Measurements from ENCODE around the gene LRP1.

LRP1 gene

GRCh38 chr12:57219205-57219992, 91.1 kb downstream of the LRP1 start:
- H3K27me3 Mint-ChIP-seq, result peaks cover 88 to 94% of the 10 kb centered on the region in 2 donors
- no peak for ATAC-seq (replicated peaks)
- no peak overlapping the region for H3K4me3 Mint-ChIP-seq
- peaks cover 19% of the 10 kb centered on the region for H3K36me3 Mint-ChIP-seq (ENCODE audit: insufficient read depth)
- H3K4me1 Mint-ChIP-seq (ENCODE audit: low read depth in 2 of 2), result peaks cover 43 to 55% of the 10 kb centered on the region in 2 donors
- no peaks in the 10 kb centered on the region for H3K9me3 Mint-ChIP-seq
- DNase-seq, result no peak
- H3K27ac Mint-ChIP-seq, result peak overlapping the region; percentile 35 to 41

- H3K4me1 Mint-ChIP-seq (ENCODE audit: low read depth in 2 of 2), result peaks cover 36 to 49% of the 10 kb centered on the region in 2 donors
- H3K36me3 Mint-ChIP-seq (ENCODE audit: insufficient read depth), result peaks cover 19% of the 10 kb centered on the region
- H3K9me3 Mint-ChIP-seq, result no peaks in the 10 kb centered on the region
- H3K27ac Mint-ChIP-seq, result peak overlapping the region in 1 of 2 donors; percentile 35
- no peak for DNase-seq
- H3K27me3 Mint-ChIP-seq, result peaks cover 80 to 93% of the 10 kb centered on the region in 2 donors
- no peak overlapping the region for H3K4me3 Mint-ChIP-seq
- no peak for ATAC-seq (replicated peaks)
These were observed 91.9 kb downstream of the LRP1 start for GRCh38 chr12:57219993-57220754.

GRCh38 chr12:57220770-57221168, 92.5 kb downstream of the LRP1 start:
- H3K27ac Mint-ChIP-seq, result no peak overlapping the region

GRCh38 chr12:57221169-57221917, 93.1 kb downstream of the LRP1 start:
- H3K27me3 Mint-ChIP-seq, result peaks cover 82 to 94% of the 10 kb centered on the region in 2 donors
- no peaks in the 10 kb centered on the region for H3K9me3 Mint-ChIP-seq
- peaks cover 12% of the 10 kb centered on the region for H3K36me3 Mint-ChIP-seq (ENCODE audit: insufficient read depth)
- H3K4me3 Mint-ChIP-seq, result peak overlapping the region in 1 of 2 donors; percentile 48
- DNase-seq (no peak), ATAC-seq (replicated peaks) (no peak)
- H3K27ac Mint-ChIP-seq, result peak overlapping the region in 1 of 2 donors; percentile 50
- peaks cover 33 to 41% of the 10 kb centered on the region in 2 donors for H3K4me1 Mint-ChIP-seq (ENCODE audit: low read depth in 2 of 2)

More at GRCh38 chr12:57220770-57221168, 92.5 kb downstream of the LRP1 start:
- ATAC-seq (replicated peaks), result no peak
- H3K4me1 Mint-ChIP-seq (ENCODE audit: low read depth in 2 of 2), result peaks cover 35 to 43% of the 10 kb centered on the region in 2 donors
- no peak for DNase-seq
- peaks cover 13% of the 10 kb centered on the region for H3K36me3 Mint-ChIP-seq (ENCODE audit: insufficient read depth)
- H3K27me3 Mint-ChIP-seq, result peaks cover 80 to 93% of the 10 kb centered on the region in 2 donors
- H3K4me3 Mint-ChIP-seq, result no peak overlapping the region
- H3K9me3 Mint-ChIP-seq, result no peaks in the 10 kb centered on the region

- H3K27ac Mint-ChIP-seq, result peak overlapping the region; percentile 4 to 19
- H3K27me3 Mint-ChIP-seq, result peaks cover 86 to 94% of the 10 kb centered on the region in 2 donors
- H3K36me3 Mint-ChIP-seq (ENCODE audit: insufficient read depth), result peaks cover 9% of the 10 kb centered on the region
- H3K4me3 Mint-ChIP-seq, result peak overlapping the region; percentile 8 to 55
- peaks cover 30 to 41% of the 10 kb centered on the region in 2 donors for H3K4me1 Mint-ChIP-seq (ENCODE audit: low read depth in 2 of 2)
- ATAC-seq (replicated peaks), result no peak
- DNase-seq, result no peak
- no peaks in the 10 kb centered on the region for H3K9me3 Mint-ChIP-seq
These were observed 94.3 kb downstream of the LRP1 start for GRCh38 chr12:57222286-57223190.

GRCh38 chr12:57223191-57224165, 95.2 kb downstream of the LRP1 start:
- Mint-ChIP-seq H3K27ac (peak overlapping the region; percentile 4 to 19), H3K27me3 (peaks cover 81 to 85% of the 10 kb centered on the region in 2 donors), H3K9me3 (no peaks in the 10 kb centered on the region), H3K36me3 (ENCODE audit: insufficient read depth) (peaks cover 9% of the 10 kb centered on the region), H3K4me3 (peak overlapping the region; percentile 8 to 55), H3K4me1 (ENCODE audit: low read depth in 2 of 2) (peaks cover 26 to 37% of the 10 kb centered on the region in 2 donors)
- DNase-seq, result peak; percentile 62 to 67 (median 63)
- peak; percentile 91 for ATAC-seq (replicated peaks)

GRCh38 chr12:57224278-57224972, 96.1 kb downstream of the LRP1 start:
- Mint-ChIP-seq H3K27me3 (peaks cover 72 to 76% of the 10 kb centered on the region in 2 donors), H3K4me1 (ENCODE audit: low read depth in 2 of 2) (peaks cover 32 to 45% of the 10 kb centered on the region in 2 donors), H3K27ac (no peak overlapping the region), H3K9me3 (no peaks in the 10 kb centered on the region), H3K4me3 (peak overlapping the region in 1 of 2 donors; percentile 46), H3K36me3 (ENCODE audit: insufficient read depth) (peaks cover 14% of the 10 kb centered on the region)
- DNase-seq, result no peak
- ATAC-seq (replicated peaks), result no peak

- Mint-ChIP-seq H3K36me3 (ENCODE audit: insufficient read depth) (peaks cover 18% of the 10 kb centered on the region), H3K27me3 (peaks cover 65 to 68% of the 10 kb centered on the region in 2 donors), H3K4me1 (ENCODE audit: low read depth in 2 of 2) (peaks cover 39 to 52% of the 10 kb centered on the region in 2 donors), H3K9me3 (no peaks in the 10 kb centered on the region), H3K4me3 (peak overlapping the region in 1 of 2 donors; percentile 46), H3K27ac (no peak overlapping the region)
- ATAC-seq (replicated peaks) (no peak), DNase-seq (no peak)
These were observed 96.8 kb downstream of the LRP1 start for GRCh38 chr12:57224973-57225679.

GRCh38 chr12:57225680-57226210, 97.5 kb downstream of the LRP1 start:
- peak overlapping the region in 1 of 2 donors; percentile 31 for H3K4me3 Mint-ChIP-seq
- no peak for ATAC-seq (replicated peaks)
- H3K27me3 Mint-ChIP-seq, result peaks cover 60 to 62% of the 10 kb centered on the region in 2 donors
- no peak overlapping the region for H3K27ac Mint-ChIP-seq
- DNase-seq, result no peak
- peaks cover 46 to 55% of the 10 kb centered on the region in 2 donors for H3K4me1 Mint-ChIP-seq (ENCODE audit: low read depth in 2 of 2)
- no peaks in the 10 kb centered on the region for H3K9me3 Mint-ChIP-seq
- H3K36me3 Mint-ChIP-seq (ENCODE audit: insufficient read depth), result peaks cover 18% of the 10 kb centered on the region

GRCh38 chr12:57226588-57227314, 98.5 kb downstream of the LRP1 start:
- peaks cover 50 to 52% of the 10 kb centered on the region in 2 donors for H3K27me3 Mint-ChIP-seq
- ATAC-seq (replicated peaks) (no peak), DNase-seq (no peak)
- H3K4me3 Mint-ChIP-seq, result peak overlapping the region; percentile 32 to 50
- no peaks in the 10 kb centered on the region for H3K9me3 Mint-ChIP-seq
- H3K4me1 Mint-ChIP-seq (ENCODE audit: low read depth in 2 of 2), result peaks cover 47% of the 10 kb centered on the region in 2 donors
- no peak overlapping the region for H3K27ac Mint-ChIP-seq
- peaks cover 15% of the 10 kb centered on the region for H3K36me3 Mint-ChIP-seq (ENCODE audit: insufficient read depth)

Measured in effector memory CD8-positive, alpha-beta T cell (primary cell).